Endothelial cell (in vitro differentiated cells): ENCODE results near the gene DCAF11. TPM values are rescaled to one million over a fixed set of nuclear protein-coding genes. Genes with fewer than 3 reads are reported as not detected.

ENCODE experiments used
- DNase-seq: peaks from one replicate; pipeline ENCODE4 v3.0.0; 2021; ENCODE audit warnings: low spot score
- H3K27ac Mint-ChIP-seq: one replicate; pipeline ENCODE4 v1.8.0; 2021; ENCODE audit warnings: mixed read lengths, inconsistent platforms; ENCODE audit not compliant: unreplicated experiment
- H3K27me3 Mint-ChIP-seq: one replicate; pipeline ENCODE4 v1.8.0; 2021; ENCODE audit warnings: mild to moderate bottlenecking, moderate library complexity, mixed read lengths, inconsistent platforms; ENCODE audit not compliant: unreplicated experiment
- H3K36me3 Mint-ChIP-seq: one replicate; pipeline ENCODE4 v1.8.0; 2021; ENCODE audit warnings: mild to moderate bottlenecking, low read depth, mixed read lengths, inconsistent platforms; ENCODE audit not compliant: unreplicated experiment
- H3K4me1 Mint-ChIP-seq: one replicate; pipeline ENCODE4 v1.8.0; 2021; ENCODE audit warnings: mild to moderate bottlenecking, mixed read lengths, inconsistent platforms; ENCODE audit not compliant: unreplicated experiment
- H3K4me3 Mint-ChIP-seq: one replicate; pipeline ENCODE4 v1.8.0; 2021; ENCODE audit warnings: mild to moderate bottlenecking, mixed read lengths, inconsistent platforms; ENCODE audit not compliant: unreplicated experiment
- H3K9me3 Mint-ChIP-seq: one replicate; pipeline ENCODE4 v1.8.0; 2021; ENCODE audit warnings: mixed read lengths, inconsistent platforms; ENCODE audit not compliant: unreplicated experiment
- CTCF ChIP-seq: fragments of 200-600 bp; sonication (generic); IDR thresholded peaks from one replicate; pipeline ENCODE4 v1.5.0; 2021; ENCODE audit warnings: antibody characterized with exemption; ENCODE audit not compliant: unreplicated experiment
- total RNA-seq: library from RNA; stranded (reverse); fragmentation: NEBNext Ultra II Directional; extraction: Animal tissue kit (Norgen Biotek cat#: 25700); gene quantifications from one replicate; pipeline ENCODE4 v1.2.1, GENCODE V29; 2021; ENCODE audit not compliant: unreplicated experiment

Gene DCAF11
- total RNA-seq, 1 donor from 2014 or later, result 38.2 TPM

- Mint-ChIP-seq H3K4me3 (peak overlapping the region; percentile 95), H3K4me1 (peaks cover 20% of the 10 kb centered on the region), H3K27me3 (peaks cover 10% of the 10 kb centered on the region), H3K27ac (peak overlapping the region; percentile 97), H3K36me3 (peaks cover 19% of the 10 kb centered on the region), H3K9me3 (no peaks in the 10 kb centered on the region)
- peak; percentile 9 for DNase-seq
- no peak for TF ChIP-seq CTCF
These were observed 998 bp downstream of the DCAF11 start for GRCh38 chr14:24115422-24116127.

GRCh38 chr14:24116128-24116814, 1.7 kb downstream of the DCAF11 start:
- no peak overlapping the region for H3K27ac Mint-ChIP-seq
- no peaks in the 10 kb centered on the region for H3K9me3 Mint-ChIP-seq
- H3K4me1 Mint-ChIP-seq, result peaks cover 20% of the 10 kb centered on the region

GRCh38 chr14:24117179-24117578, 2.6 kb downstream of the DCAF11 start:
- DNase-seq, result no peak
- no peak overlapping the region for H3K4me3 Mint-ChIP-seq
- TF ChIP-seq CTCF, result no peak
- H3K4me1 Mint-ChIP-seq, result peaks cover 20% of the 10 kb centered on the region
- no peak overlapping the region for H3K27ac Mint-ChIP-seq
- H3K9me3 Mint-ChIP-seq, result no peaks in the 10 kb centered on the region
- peaks cover 10% of the 10 kb centered on the region for H3K27me3 Mint-ChIP-seq
- H3K36me3 Mint-ChIP-seq, result peaks cover 27% of the 10 kb centered on the region

More at GRCh38 chr14:24116128-24116814, 1.7 kb downstream of the DCAF11 start:
- peaks cover 10% of the 10 kb centered on the region for H3K27me3 Mint-ChIP-seq
- H3K36me3 Mint-ChIP-seq, result peaks cover 21% of the 10 kb centered on the region
- DNase-seq, result no peak
- no peak for TF ChIP-seq CTCF
- H3K4me3 Mint-ChIP-seq, result peak overlapping the region; percentile 95

- H3K4me3 Mint-ChIP-seq, result no peak overlapping the region
- peaks cover 20% of the 10 kb centered on the region for H3K4me1 Mint-ChIP-seq
- H3K9me3 Mint-ChIP-seq, result no peaks in the 10 kb centered on the region
- H3K27ac Mint-ChIP-seq, result no peak overlapping the region
- H3K27me3 Mint-ChIP-seq, result peaks cover 8% of the 10 kb centered on the region
- H3K36me3 Mint-ChIP-seq, result peaks cover 40% of the 10 kb centered on the region
- no peak for TF ChIP-seq CTCF
- DNase-seq, result no peak
These were observed 5.1 kb downstream of the DCAF11 start for GRCh38 chr14:24119691-24120090.

GRCh38 chr14:24121210-24121609, 6.6 kb downstream of the DCAF11 start:
- H3K27ac Mint-ChIP-seq, result no peak overlapping the region
- no peak for DNase-seq
- peaks cover 2% of the 10 kb centered on the region for H3K27me3 Mint-ChIP-seq
- H3K4me3 Mint-ChIP-seq, result no peak overlapping the region
- H3K9me3 Mint-ChIP-seq, result no peaks in the 10 kb centered on the region
- peaks cover 40% of the 10 kb centered on the region for H3K36me3 Mint-ChIP-seq
- peaks cover 6% of the 10 kb centered on the region for H3K4me1 Mint-ChIP-seq
- no peak for TF ChIP-seq CTCF
